ENCODE measurements around the gene NAGPA.
"Not testable (repeated sequence)": the region's sequence is repeated elsewhere in the genome, so short reads cannot be mapped to it uniquely, and the experiment has no call there.

The NAGPA gene

GRCh38 chr16:5062051-5062450, 28.3 kb upstream of the NAGPA start:
- DNase-seq (ENCODE audit: low spot score), result no peak

- DNase-seq (ENCODE audit: low spot score), result no peak
Measured at GRCh38 chr16:5060073-5060641, 26.4 kb upstream of the NAGPA start.

GRCh38 chr16:5059386-5060072, 25.8 kb upstream of the NAGPA start:
- DNase-seq (ENCODE audit: low spot score), result no peak

DNA sequence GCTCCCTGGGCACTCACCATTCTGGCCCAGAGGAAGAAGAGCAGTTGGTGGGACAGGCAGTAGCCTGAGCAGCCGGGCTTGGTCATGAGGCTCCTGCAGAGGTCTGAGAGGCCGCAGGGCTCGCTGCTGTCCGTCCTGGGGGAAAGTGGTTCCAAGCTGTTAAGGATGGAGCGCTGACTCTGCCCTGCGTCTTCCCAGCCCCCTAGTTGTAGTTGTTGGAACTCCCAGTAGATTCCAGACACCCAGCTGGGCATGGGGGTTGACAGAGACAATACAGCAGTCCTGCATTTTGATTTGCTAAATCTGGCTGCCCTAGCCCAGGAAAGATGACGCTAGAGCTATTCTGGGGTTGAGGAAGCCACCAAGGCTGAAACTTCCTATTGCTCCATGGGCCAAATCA, 24.7 kb upstream of the NAGPA start:
- DNase-seq (ENCODE audit: low spot score), result peak; percentile 31

- DNase-seq (ENCODE audit: low spot score), result peak; percentile 44
Measured at GRCh38 chr16:5056352-5056751, 22.6 kb upstream of the NAGPA start.

- no peak for DNase-seq (ENCODE audit: low spot score)
Measured at GRCh38 chr16:5054876-5055865, 21.4 kb upstream of the NAGPA start.

- DNase-seq (ENCODE audit: low spot score), result no peak
Measured at GRCh38 chr16:5046914-5047313, 13.2 kb upstream of the NAGPA start.

GRCh38 chr16:5045499-5046115, 11.9 kb upstream of the NAGPA start:
- DNase-seq (ENCODE audit: low spot score), result no peak

- not testable (repeated sequence) for DNase-seq (ENCODE audit: low spot score)
Measured at GRCh38 chr16:5044581-5044980, 10.8 kb upstream of the NAGPA start.

GRCh38 chr16:5044011-5044540, 10.3 kb upstream of the NAGPA start:
- DNase-seq (ENCODE audit: low spot score), result no peak

DNA sequence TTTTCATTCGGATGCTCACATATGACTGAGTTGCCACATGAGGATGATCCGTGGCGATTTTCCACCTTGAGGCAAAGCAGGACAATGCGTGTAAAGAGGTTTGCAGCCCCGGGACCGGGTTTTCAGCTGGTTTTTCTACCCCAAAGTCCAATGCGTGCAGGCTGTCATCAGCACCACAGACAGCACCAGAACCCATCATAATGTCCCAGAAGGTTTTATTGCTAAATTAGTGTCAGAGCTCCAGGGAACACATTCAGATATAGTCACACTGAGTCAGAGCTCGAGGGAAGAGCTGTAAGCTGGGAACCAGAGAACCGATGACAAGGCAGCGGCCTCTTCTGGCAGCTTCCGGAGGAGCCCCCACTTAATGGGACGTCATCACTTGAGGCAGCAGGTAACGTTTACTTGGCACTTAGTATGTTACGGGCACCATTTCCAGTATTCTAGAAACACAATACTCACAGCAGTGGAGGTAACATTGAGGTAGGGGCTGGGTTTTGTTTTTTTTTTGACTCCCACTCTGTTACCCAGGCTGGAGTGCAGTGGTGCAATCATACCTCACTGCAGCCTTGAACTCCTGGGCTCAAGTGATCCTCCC, 8.9 kb upstream of the NAGPA start:
- peak; percentile 28 for DNase-seq (ENCODE audit: low spot score)

DNA sequence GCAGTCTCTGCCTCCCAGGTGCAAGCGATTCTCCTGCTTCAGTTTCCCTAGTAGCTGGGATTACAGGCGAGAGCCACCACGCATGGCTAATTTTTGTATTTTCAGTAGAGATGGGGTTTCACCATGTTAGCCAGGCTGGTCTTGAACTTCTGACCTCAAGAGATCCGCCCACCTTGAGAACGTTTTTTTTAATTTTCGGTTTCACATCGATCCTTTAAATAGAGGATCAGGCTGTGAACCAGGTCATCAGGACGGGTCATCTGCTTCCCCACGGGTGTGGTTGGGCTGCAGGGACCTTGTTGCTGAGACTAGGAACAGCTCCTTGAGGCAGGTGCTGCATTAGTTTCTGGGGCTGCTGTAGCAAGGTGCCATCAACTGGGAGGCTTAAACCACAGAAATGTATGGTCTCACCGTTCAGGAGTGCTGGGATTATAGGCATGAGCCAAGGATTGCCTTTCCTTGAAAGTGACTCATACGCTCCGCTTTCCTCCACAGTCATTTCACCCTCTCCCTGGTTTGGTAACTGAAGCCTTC, 7.9 kb upstream of the NAGPA start:
- DNase-seq (ENCODE audit: low spot score), result peak; percentile 24

DNA sequence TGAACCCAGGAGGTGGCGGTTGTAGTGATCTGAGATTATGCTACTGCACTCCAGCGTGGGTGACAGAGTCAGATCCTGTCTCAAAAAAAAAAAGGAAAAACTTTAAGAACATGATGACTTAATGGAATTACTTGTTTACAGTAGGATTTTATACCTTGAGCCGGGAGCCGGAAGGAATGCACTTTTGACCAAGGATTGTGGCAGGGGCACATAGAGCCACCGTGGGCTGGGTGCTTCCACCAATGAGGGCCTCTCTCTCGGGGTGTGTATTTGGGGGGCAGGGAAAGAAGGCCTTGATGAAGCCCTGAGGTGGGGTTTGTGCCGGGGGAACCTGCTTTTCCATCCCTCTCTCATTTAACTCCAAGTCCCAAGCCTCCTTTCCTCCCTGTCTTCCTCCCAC, 6.7 kb upstream of the NAGPA start:
- no peak for DNase-seq (ENCODE audit: low spot score)

DNA sequence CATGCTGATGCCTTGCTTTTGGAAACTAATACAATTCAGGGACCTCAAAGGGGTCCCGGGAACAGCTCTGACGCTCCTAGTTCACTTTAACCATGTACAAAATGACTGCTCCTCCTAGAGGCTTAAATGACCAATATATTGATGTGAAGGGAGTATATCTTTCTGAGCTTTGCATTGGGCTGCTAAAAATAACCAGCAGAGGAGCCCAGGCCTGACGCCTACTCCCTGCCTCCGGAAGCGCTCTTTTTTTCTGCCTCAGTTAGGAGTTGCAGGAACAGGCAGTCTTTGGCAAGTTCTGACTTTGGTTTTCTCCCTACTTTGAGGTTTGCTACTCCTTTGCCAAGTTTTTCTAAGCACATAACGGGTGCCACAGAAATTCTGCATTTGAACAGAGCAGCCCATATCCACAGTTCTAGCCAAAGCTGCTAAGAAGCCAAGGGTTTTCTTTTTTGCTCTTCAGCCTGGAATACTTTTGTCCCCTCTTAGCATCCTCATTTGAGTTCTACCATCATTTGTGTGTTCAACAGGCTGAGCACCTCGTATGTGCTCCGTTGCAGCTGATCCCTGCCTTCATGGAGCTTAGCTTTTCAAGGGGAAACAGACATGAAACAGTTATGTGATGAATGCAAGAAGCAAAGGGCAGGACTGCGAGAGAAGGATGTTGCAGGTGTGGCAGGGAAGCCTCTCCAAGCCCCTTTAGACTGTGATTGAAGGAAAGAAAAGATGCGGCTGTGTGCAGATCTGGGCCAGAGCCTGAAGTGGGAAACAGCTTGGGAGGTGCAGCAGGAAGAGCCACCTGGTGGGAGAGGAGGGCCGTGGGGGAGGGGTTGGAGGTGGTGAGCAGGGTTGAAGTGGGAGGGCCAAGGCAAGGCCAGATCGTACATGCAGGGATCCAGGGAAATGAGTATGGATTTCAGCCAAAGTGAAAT, 2.8 kb upstream of the NAGPA start:
- no peak for DNase-seq (ENCODE audit: low spot score)

GRCh38 chr16:5035909-5036227, 2.1 kb upstream of the NAGPA start:
- DNase-seq (ENCODE audit: low spot score), result no peak

DNA sequence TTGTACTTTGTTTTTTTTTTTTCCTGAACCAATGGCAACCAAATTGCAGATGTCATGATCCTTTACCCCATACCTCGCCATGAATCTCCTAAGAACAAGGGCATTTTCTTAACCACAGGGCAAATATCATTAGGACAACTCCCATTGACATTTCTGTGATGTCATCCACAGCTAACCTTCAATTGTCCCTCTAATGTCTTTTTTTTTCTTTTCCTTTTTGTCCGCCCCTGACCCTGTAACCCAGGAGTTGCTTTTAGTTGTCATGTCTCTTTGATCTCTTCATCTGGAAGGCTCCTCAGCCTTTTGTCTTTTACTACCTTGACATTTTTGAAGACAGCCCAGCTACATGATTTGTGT, 410 bp upstream of the NAGPA start:
- no peak for DNase-seq (ENCODE audit: low spot score)

- DNase-seq (ENCODE audit: low spot score), result no peak
Measured at GRCh38 chr16:5032748-5033167, 977 bp downstream of the NAGPA start.

GRCh38 chr16:5031601-5032000, 2.1 kb downstream of the NAGPA start:
- DNase-seq (ENCODE audit: low spot score), result no peak

GRCh38 chr16:5030251-5030870, 3.4 kb downstream of the NAGPA start:
- DNase-seq (ENCODE audit: low spot score), result no peak

- no peak for DNase-seq (ENCODE audit: low spot score)
Measured at GRCh38 chr16:5028950-5029475, 4.7 kb downstream of the NAGPA start.

Data from AG08395 (cell line).